Liver (tissue), 9 donors: ENCODE data around the gene APOA5. TPM values are rescaled to one million over a fixed set of nuclear protein-coding genes. Genes with fewer than 3 reads are reported as not detected.
A peak's percentile ranks its signal among the peaks of the same experiment; 100 is the strongest.

Source experiments
- DNase-seq: peaks from one replicate; pipeline ENCODE4 v3.0.0-alpha.2; 2017; ENCODE audit warnings: low spot score
- H3K27ac ChIP-seq, 2 donors: one replicate each; pipeline ENCODE4 v1.7.0; 2013; ENCODE audit warnings: inconsistent platforms in 2 of 2, low read length in 2 of 2, control low read depth in 1 of 2, low read depth in 1 of 2, mild to moderate bottlenecking in 1 of 2
- H3K27me3 ChIP-seq, 4 donors: one replicate each; pipeline versions ENCODE4 v1.6.1 to v1.7.0; 2013; ENCODE audit warnings: low read length in 3 of 4, inconsistent platforms in 1 of 4, mild to moderate bottlenecking in 1 of 4, moderate library complexity in 1 of 4; ENCODE audit not compliant: control insufficient read depth in 4 of 4, insufficient read depth in 4 of 4
- H3K36me3 ChIP-seq, 4 donors: one replicate each; pipeline versions ENCODE4 v1.6.1 to v1.7.0; 2013; ENCODE audit warnings: low read length in 3 of 4, mild to moderate bottlenecking in 3 of 4, low read depth in 1 of 4, moderate library complexity in 1 of 4; ENCODE audit not compliant: control insufficient read depth in 4 of 4, insufficient read depth in 3 of 4
- H3K4me1 ChIP-seq, 4 donors: one replicate each; pipeline versions ENCODE4 v1.6.1 to v1.7.0; 2013; ENCODE audit warnings: low read length in 3 of 4, mild to moderate bottlenecking in 3 of 4, moderate library complexity in 1 of 4; ENCODE audit not compliant: control insufficient read depth in 4 of 4, insufficient read depth in 4 of 4
- H3K4me3 ChIP-seq, 3 donors: one replicate each; pipeline versions ENCODE4 v1.6.1 to v1.7.0; 2013; ENCODE audit warnings: low read length in 3 of 3, control low read depth in 1 of 3, low read depth in 1 of 3, mild to moderate bottlenecking in 1 of 3
- H3K9ac ChIP-seq, 2 donors: one replicate each; pipeline ENCODE4 v1.7.0; 2013; ENCODE audit warnings: low read length in 2 of 2, mild to moderate bottlenecking in 2 of 2, moderate library complexity in 2 of 2, control low read depth in 1 of 2, low read depth in 1 of 2
- H3K9me3 ChIP-seq, 4 donors: one replicate each; pipeline versions ENCODE4 v1.6.1 to v1.7.0; 2013; ENCODE audit warnings: low read length in 3 of 4; ENCODE audit not compliant: control insufficient read depth in 4 of 4
- ATF3 ChIP-seq: IDR thresholded peaks from 2 replicates; pipeline ENCODE4 v1.6.1; 2016; ENCODE audit warnings: antibody characterized with exemption
- CTCF ChIP-seq: fragments of 150-350 bp; IDR thresholded peaks from 2 replicates; pipeline ENCODE4 v1.5.1; 2017; ENCODE audit warnings: improper control_type of control experiment, low read depth, low read length; ENCODE audit not compliant: missing input control
- EGR1 ChIP-seq, 2 donors: IDR thresholded peaks; 2 replicates each; pipeline ENCODE4 v1.6.1; 2016 to 2018; ENCODE audit warnings: antibody characterized with exemption in 2 of 2, low read depth in 2 of 2
- FOXA1 ChIP-seq: IDR thresholded peaks from 2 replicates; pipeline ENCODE4 v1.6.1; 2016; ENCODE audit warnings: antibody characterized with exemption
- FOXA2 ChIP-seq: IDR thresholded peaks from 2 replicates; pipeline ENCODE4 v1.6.1; 2016; ENCODE audit warnings: antibody characterized with exemption
- GABPA ChIP-seq, 2 donors: IDR thresholded peaks in 1 of 2; conservative IDR thresholded peaks in 1 of 2; 2 replicates each; pipeline ENCODE4 v1.6.1; 2016; ENCODE audit warnings: antibody characterized with exemption in 2 of 2, mild to moderate bottlenecking in 1 of 2, moderate library complexity in 1 of 2
- HNF4A ChIP-seq, 2 donors: conservative IDR thresholded peaks; 2 replicates each; pipeline ENCODE4 v1.6.1; 2016; ENCODE audit warnings: antibody characterized with exemption in 2 of 2, mild to moderate bottlenecking in 2 of 2
- HNF4G ChIP-seq: IDR thresholded peaks from 2 replicates; pipeline ENCODE4 v1.6.1; 2016; ENCODE audit warnings: antibody characterized with exemption
- JUND ChIP-seq, 2 donors: IDR thresholded peaks; 2 replicates each; pipeline ENCODE4 v1.6.1; 2016; ENCODE audit warnings: antibody characterized with exemption in 2 of 2
- MAX ChIP-seq: IDR thresholded peaks from 2 replicates; pipeline ENCODE4 v1.6.1; 2016; ENCODE audit warnings: antibody characterized with exemption
- NR2F2 ChIP-seq: IDR thresholded peaks from 2 replicates; pipeline ENCODE4 v1.6.1; 2016; ENCODE audit warnings: antibody characterized with exemption
- RAD21 ChIP-seq, 2 donors: IDR thresholded peaks; 2 replicates each; pipeline ENCODE4 v1.6.1; 2016; ENCODE audit warnings: antibody characterized with exemption in 2 of 2, mild to moderate bottlenecking in 2 of 2
- REST ChIP-seq: IDR thresholded peaks from 2 replicates; pipeline ENCODE4 v1.6.1; 2016; ENCODE audit warnings: antibody characterized with exemption, mild to moderate bottlenecking
- RXRA ChIP-seq, 2 donors: IDR thresholded peaks; 2 replicates each; pipeline ENCODE4 v1.6.1; 2017 to 2018; ENCODE audit warnings: antibody characterized with exemption in 2 of 2, mild to moderate bottlenecking in 1 of 2
- SP1 ChIP-seq: IDR thresholded peaks from 2 replicates; pipeline ENCODE4 v1.6.1; 2018; ENCODE audit warnings: antibody characterized with exemption, mild to moderate bottlenecking
- TAF1 ChIP-seq: conservative IDR thresholded peaks from 2 replicates; pipeline ENCODE4 v1.6.1; 2016; ENCODE audit warnings: antibody characterized with exemption, mild to moderate bottlenecking
- YY1 ChIP-seq: IDR thresholded peaks from 2 replicates; pipeline ENCODE4 v1.6.1; 2016; ENCODE audit warnings: antibody characterized with exemption, mild to moderate bottlenecking
- ZBTB33 ChIP-seq: IDR thresholded peaks from 2 replicates; pipeline ENCODE4 v1.6.1; 2016; ENCODE audit warnings: antibody characterized with exemption
- WGBS: extraction: QIAGEN DNeasy Blood & Tissue Kit; methylation state at CpG from one replicate; pipeline ENCODE4 v1.1.7; 2013; 5-methylcytosine and 5-hydroxymethylcytosine counted together
- polyA plus RNA-seq, 2 donors: library from polyadenylated mRNA; stranded (reverse) in 1 of 2; unstranded in 1 of 2; fragments of 200-250 nt in 1 of 2; fragments of >200 nt in 1 of 2; fragmentation: Nextera tagmentation in 1 of 2; extraction: Ambion mirVana in 1 of 2; gene quantifications; one replicate each; pipeline versions ENCODE4 v1.2.1 to v1.2.3, GENCODE V29; 2013 to 2015
- total RNA-seq, 2 donors: library from RNA; depleted of rRNA; stranded (reverse); fragments of >200 nt; gene quantifications; one replicate each; pipeline ENCODE4 v1.2.3, GENCODE V29; 2014
- donor health status: healthy.
- donor health status: healthy.
- donor health status: healthy.
- donor health status: healthy.
- donor health status: healthy.

Gene APOA5
- total and polyA plus RNA-seq, 4 donors, result 7.3 to 1,045 (median 739) TPM

GRCh38 chr11:116832350-116833290, 40.9 kb upstream of the APOA5 start:
- Histone ChIP-seq H3K27ac (peak overlapping the region; percentile 86 to 94), H3K27me3 (no peaks in the 10 kb centered on the region), H3K9ac (peak overlapping the region; percentile 50 to 98), H3K9me3 (no peaks in the 10 kb centered on the region), H3K36me3 (no peaks in the 10 kb centered on the region), H3K4me1 (peaks cover 9 to 74% (median 34%) of the 10 kb centered on the region in 4 donors), H3K4me3 (peak overlapping the region in 2 of 3 donors; percentile 35 to 47)
- no peak for DNase-seq
- 35% methylated on average over 13 of the region's 13 CpGs for WGBS
- TF ChIP-seq MAX (no peak), CTCF (no peak), REST (peak; percentile 78), ZBTB33 (no peak), EGR1 (IDR thresholded peaks at IDR 0.05; ENCODE audit: low read depth in 2 of 2) (no peak), GABPA (IDR thresholded peaks at IDR 0.05 in 1 of 2, conservative IDR thresholded peaks at IDR 0.05 in 1 of 2) (no peak), RXRA (IDR thresholded peaks at IDR 0.05) (peak; percentile 90 to 93), TAF1 (peak; percentile 80), HNF4A (conservative IDR thresholded peaks at IDR 0.05) (peak; percentile 72 to 86), YY1 (no peak), NR2F2 (peak; percentile 71), ATF3 (no peak), FOXA2 (peak; percentile 66), HNF4G (no peak), JUND (IDR thresholded peaks at IDR 0.05) (peak; percentile 38 to 51), RAD21 (IDR thresholded peaks at IDR 0.05) (peak; percentile 53 to 57), SP1 (peak; percentile 64), FOXA1 (peak; percentile 68)
